BLaER1 treated with 17β-estradiol and CSF1 and Interleukin-3, amounts not matched to agents 10 nM and 100 nM (cell line): Measurements from ENCODE around the gene ATP1B1.

Experiments
- H3K27ac ChIP-seq, 11 experiments: shearing (Covaris generic); formaldehyde crosslinking; 2 replicates each; pipeline ENCODE4 v1.8.1; 2022
- H3K27me3 ChIP-seq, 11 experiments: shearing (Covaris generic); formaldehyde crosslinking; 2 replicates each; pipeline ENCODE4 v1.8.1; 2022
- H3K36me3 ChIP-seq, 11 experiments: shearing (Covaris generic); formaldehyde crosslinking; 2 replicates each; pipeline ENCODE4 v1.8.1; 2022
- H3K4me1 ChIP-seq, 10 experiments: shearing (Covaris generic); formaldehyde crosslinking; 2 replicates each; pipeline ENCODE4 v1.8.1; 2022
- H3K4me2 ChIP-seq, 11 experiments: shearing (Covaris generic); formaldehyde crosslinking; 2 replicates each; pipeline ENCODE4 v1.8.1; 2022
- H3K4me3 ChIP-seq, 10 experiments: shearing (Covaris generic); formaldehyde crosslinking; 2 replicates each; pipeline ENCODE4 v1.8.1; 2022
- H3K9ac ChIP-seq, 11 experiments: shearing (Covaris generic); formaldehyde crosslinking; 2 replicates each; pipeline ENCODE4 v1.8.1; 2022
- H3K9me3 ChIP-seq, 11 experiments: shearing (Covaris generic); formaldehyde crosslinking; replicated peaks in 1 of 11; 2 replicates each; pipeline ENCODE4 v1.8.1; 2022
- H4K20me1 ChIP-seq, 11 experiments: shearing (Covaris generic); formaldehyde crosslinking; 2 replicates each; pipeline ENCODE4 v1.8.1; 2022
- Cebpa-rat ChIP-seq, 11 experiments: shearing (Covaris generic); IDR thresholded peaks; 2 replicates each; pipeline ENCODE4 v1.8.1; 2022

ATP1B1 gene

GRCh38 chr1:169103002-169103401, 3.5 kb upstream of the ATP1B1 start:
- Histone ChIP-seq H3K4me2 (no peak overlapping the region), H3K9ac (no peak overlapping the region), H3K36me3 (no peaks in the 10 kb centered on the region), H3K9me3 (no peaks in the 10 kb centered on the region), H3K27me3 (peaks cover 8 to 36% (median 24%) of the 10 kb centered on the region in 11 experiments; a peak in 20 of 22 replicates), H4K20me1 (peaks cover 0 to 7% (median 0%) of the 10 kb centered on the region in 11 experiments; a peak in 2 of 22 replicates), H3K4me3 (no peak overlapping the region), H3K4me1 (peaks cover 17 to 28% (median 22%) of the 10 kb centered on the region in 10 experiments; a peak in 19 of 20 replicates), H3K27ac (no peak overlapping the region)
- TF ChIP-seq Cebpa-rat (IDR thresholded peaks at IDR 0.05): no peak

- Histone ChIP-seq H3K9me3 (no peaks in the 10 kb centered on the region), H3K36me3 (no peaks in the 10 kb centered on the region), H3K9ac (no peak overlapping the region), H3K4me1 (peaks cover 18 to 28% (median 22%) of the 10 kb centered on the region in 10 experiments; a peak in 19 of 20 replicates), H3K27me3 (peaks cover 8 to 39% (median 26%) of the 10 kb centered on the region in 11 experiments; a peak in 20 of 22 replicates), H3K4me3 (no peak overlapping the region), H3K27ac (no peak overlapping the region), H4K20me1 (peaks cover 0 to 7% (median 0%) of the 10 kb centered on the region in 11 experiments; a peak in 2 of 22 replicates), H3K4me2 (no peak overlapping the region)
- no peak for TF ChIP-seq Cebpa-rat (IDR thresholded peaks at IDR 0.05)
These were observed 3.0 kb upstream of the ATP1B1 start for GRCh38 chr1:169103480-169103893.

GRCh38 chr1:169105087-169105433, 1.4 kb upstream of the ATP1B1 start:
- no peaks in the 10 kb centered on the region for H3K36me3 ChIP-seq
- no peaks in the 10 kb centered on the region for H3K9me3 ChIP-seq
- peak overlapping the region; percentile 83 to 100 (median 95) for H3K4me2 ChIP-seq
- peak overlapping the region in 1 of 11 experiments; percentile 62; a peak in 1 of 22 replicates for H3K27ac ChIP-seq
- peaks cover 8 to 39% (median 26%) of the 10 kb centered on the region in 11 experiments; a peak in 20 of 22 replicates for H3K27me3 ChIP-seq
- peak overlapping the region in 1 of 11 experiments; percentile 82; a peak in 1 of 22 replicates for H3K9ac ChIP-seq
- H3K4me3 ChIP-seq: peak overlapping the region; percentile 69 to 97 (median 78); a peak in 11 of 20 replicates
- no peak for TF ChIP-seq Cebpa-rat (IDR thresholded peaks at IDR 0.05)
- peaks cover 0 to 7% (median 0%) of the 10 kb centered on the region in 11 experiments; a peak in 3 of 22 replicates for H4K20me1 ChIP-seq
- H3K4me1 ChIP-seq: peaks cover 25 to 40% (median 31%) of the 10 kb centered on the region in 10 experiments

GRCh38 chr1:169105434-169106094, 926 bp upstream of the ATP1B1 start:
- H3K9me3 ChIP-seq: no peaks in the 10 kb centered on the region
- H3K27ac ChIP-seq: peak overlapping the region; percentile 47 to 70 (median 61); a peak in 18 of 22 replicates
- TF ChIP-seq Cebpa-rat (IDR thresholded peaks at IDR 0.05): no peak
- H3K4me3 ChIP-seq: peak overlapping the region; percentile 69 to 97 (median 78)
- no peaks in the 10 kb centered on the region for H3K36me3 ChIP-seq
- peaks cover 30 to 45% (median 36%) of the 10 kb centered on the region in 10 experiments for H3K4me1 ChIP-seq
- peaks cover 0 to 7% (median 0%) of the 10 kb centered on the region in 11 experiments; a peak in 3 of 22 replicates for H4K20me1 ChIP-seq
- peaks cover 8 to 39% (median 26%) of the 10 kb centered on the region in 11 experiments; a peak in 20 of 22 replicates for H3K27me3 ChIP-seq
- H3K4me2 ChIP-seq: peak overlapping the region; percentile 83 to 100 (median 95)
- peak overlapping the region; percentile 59 to 85 (median 77) for H3K9ac ChIP-seq

- peak overlapping the region; percentile 69 to 97 (median 78) for H3K4me3 ChIP-seq
- H3K4me1 ChIP-seq: peaks cover 32 to 59% (median 46%) of the 10 kb centered on the region in 10 experiments
- peaks cover 8 to 39% (median 26%) of the 10 kb centered on the region in 11 experiments; a peak in 20 of 22 replicates for H3K27me3 ChIP-seq
- peak overlapping the region; percentile 55 to 85 (median 77) for H3K9ac ChIP-seq
- peak overlapping the region; percentile 83 to 100 (median 95) for H3K4me2 ChIP-seq
- H3K27ac ChIP-seq: peak overlapping the region in 9 of 11 experiments; percentile 27 to 57 (median 46); a peak in 10 of 22 replicates
- H3K9me3 ChIP-seq: no peaks in the 10 kb centered on the region
- peaks cover 0 to 7% (median 0%) of the 10 kb centered on the region in 11 experiments; a peak in 3 of 22 replicates for H4K20me1 ChIP-seq
- peaks cover 0 to 8% (median 0%) of the 10 kb centered on the region in 11 experiments; a peak in 3 of 22 replicates for H3K36me3 ChIP-seq
- no peak for TF ChIP-seq Cebpa-rat (IDR thresholded peaks at IDR 0.05)
These were observed 572 bp downstream of the ATP1B1 start for GRCh38 chr1:169106921-169107602.

- Histone ChIP-seq H3K4me3 (peak overlapping the region; percentile 69 to 97 (median 78); a peak in 19 of 20 replicates), H3K27me3 (peaks cover 8 to 39% (median 26%) of the 10 kb centered on the region in 11 experiments; a peak in 20 of 22 replicates), H3K9ac (peak overlapping the region in 9 of 11 experiments; percentile 74 to 85 (median 78); a peak in 13 of 22 replicates), H3K4me1 (peaks cover 32 to 66% (median 49%) of the 10 kb centered on the region in 10 experiments), H4K20me1 (peaks cover 0 to 7% (median 0%) of the 10 kb centered on the region in 11 experiments; a peak in 3 of 22 replicates), H3K9me3 (no peaks in the 10 kb centered on the region), H3K36me3 (peaks cover 0 to 14% (median 0%) of the 10 kb centered on the region in 11 experiments; a peak in 5 of 22 replicates), H3K27ac (peak overlapping the region in 1 of 11 experiments; percentile 57; a peak in 2 of 22 replicates), H3K4me2 (peak overlapping the region; percentile 83 to 100 (median 95))
- TF ChIP-seq Cebpa-rat (IDR thresholded peaks at IDR 0.05): no peak
These were observed 1.2 kb downstream of the ATP1B1 start for GRCh38 chr1:169107603-169108208.

GRCh38 chr1:169108223-169108622, 1.7 kb downstream of the ATP1B1 start:
- no peak overlapping the region for H3K27ac ChIP-seq
- no peaks in the 10 kb centered on the region for H3K9me3 ChIP-seq
- peaks cover 32 to 71% (median 49%) of the 10 kb centered on the region in 10 experiments for H3K4me1 ChIP-seq
- peaks cover 8 to 39% (median 26%) of the 10 kb centered on the region in 11 experiments; a peak in 20 of 22 replicates for H3K27me3 ChIP-seq
- peak overlapping the region in 3 of 11 experiments; percentile 0 to 85 (median 76); a peak in 4 of 22 replicates for H3K9ac ChIP-seq
- peak overlapping the region in 10 of 11 experiments; percentile 83 to 100 (median 94); a peak in 18 of 22 replicates for H3K4me2 ChIP-seq
- H4K20me1 ChIP-seq: peaks cover 0 to 7% (median 0%) of the 10 kb centered on the region in 11 experiments; a peak in 3 of 22 replicates
- no peak for TF ChIP-seq Cebpa-rat (IDR thresholded peaks at IDR 0.05)
- H3K4me3 ChIP-seq: peak overlapping the region in 3 of 10 experiments; percentile 73 to 97 (median 89); a peak in 6 of 20 replicates
- peaks cover 0 to 17% (median 0%) of the 10 kb centered on the region in 11 experiments; a peak in 6 of 22 replicates for H3K36me3 ChIP-seq
